PFSK-1 (cell line): Measurements from ENCODE around the gene ZYX.

ENCODE experiments used
- FOXP2 ChIP-seq: optimal IDR thresholded peaks from 2 replicates; pipeline ENCODE3; 2011; ENCODE audit warnings: borderline replicate concordance, control low read depth, inconsistent platforms; ENCODE audit not compliant: insufficient read depth; ENCODE audit errors: extremely low read length, extremely low read depth
- POLR2AphosphoS5 ChIP-seq: IDR thresholded peaks from 2 replicates; pipeline ENCODE4 v1.6.1; 2012; ENCODE audit warnings: low read depth, mild to moderate bottlenecking, control low read depth, low read length, moderate library complexity
- SIN3A ChIP-seq: IDR thresholded peaks from 2 replicates; pipeline ENCODE4 v1.6.1; 2012; ENCODE audit warnings: mild to moderate bottlenecking, low read length, moderate library complexity, borderline replicate concordance; ENCODE audit not compliant: insufficient read depth
- TAF1 ChIP-seq: IDR thresholded peaks from 2 replicates; pipeline ENCODE4 v1.6.1; 2012; ENCODE audit warnings: low read length, control low read depth, borderline replicate concordance; ENCODE audit not compliant: insufficient read depth
- TF ChIP-seq, protein P1 (sequence below), 2 experiments: IDR thresholded peaks; 2 replicates each; pipeline versions ENCODE4 v1.6.1 to v1.8.0; 2011 to 2012; ENCODE audit warnings: low read depth in 2 of 2, low read length in 2 of 2, control low read depth in 1 of 2, inconsistent platforms in 1 of 2, mild to moderate bottlenecking in 1 of 2, moderate library complexity in 1 of 2; ENCODE audit not compliant: insufficient read depth in 1 of 2

The ZYX gene

DNA sequence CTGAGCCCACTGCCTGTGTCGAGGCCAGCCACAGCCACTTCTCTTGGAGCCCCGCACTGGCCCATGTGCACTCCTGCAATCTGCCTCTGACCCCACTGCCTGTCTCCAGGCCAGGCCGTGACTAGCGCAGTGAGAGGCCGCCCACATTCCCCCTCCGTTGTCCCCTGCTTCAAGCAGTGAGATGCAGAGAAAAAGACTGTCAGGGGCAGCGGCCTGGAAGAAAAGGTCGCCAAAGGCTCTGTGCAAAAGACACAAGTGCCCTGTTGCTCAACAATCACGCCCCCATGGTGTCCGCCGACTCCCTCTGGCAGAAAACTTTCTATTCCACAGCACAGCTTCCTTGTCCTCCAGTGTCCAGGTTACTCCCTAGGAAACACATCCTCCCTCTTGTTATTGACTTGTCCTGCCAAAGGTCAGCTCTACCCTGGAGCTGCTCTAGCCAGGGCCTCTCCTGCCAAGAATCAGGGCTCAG is 28.6 kb upstream of the ZYX start:
- TF ChIP-seq TAF1 = no peak
- no peak for TF ChIP-seq FOXP2
- TF ChIP-seq SIN3A = no peak
- no peak for TF ChIP-seq POLR2AphosphoS5
- TF ChIP-seq, protein P1, sequence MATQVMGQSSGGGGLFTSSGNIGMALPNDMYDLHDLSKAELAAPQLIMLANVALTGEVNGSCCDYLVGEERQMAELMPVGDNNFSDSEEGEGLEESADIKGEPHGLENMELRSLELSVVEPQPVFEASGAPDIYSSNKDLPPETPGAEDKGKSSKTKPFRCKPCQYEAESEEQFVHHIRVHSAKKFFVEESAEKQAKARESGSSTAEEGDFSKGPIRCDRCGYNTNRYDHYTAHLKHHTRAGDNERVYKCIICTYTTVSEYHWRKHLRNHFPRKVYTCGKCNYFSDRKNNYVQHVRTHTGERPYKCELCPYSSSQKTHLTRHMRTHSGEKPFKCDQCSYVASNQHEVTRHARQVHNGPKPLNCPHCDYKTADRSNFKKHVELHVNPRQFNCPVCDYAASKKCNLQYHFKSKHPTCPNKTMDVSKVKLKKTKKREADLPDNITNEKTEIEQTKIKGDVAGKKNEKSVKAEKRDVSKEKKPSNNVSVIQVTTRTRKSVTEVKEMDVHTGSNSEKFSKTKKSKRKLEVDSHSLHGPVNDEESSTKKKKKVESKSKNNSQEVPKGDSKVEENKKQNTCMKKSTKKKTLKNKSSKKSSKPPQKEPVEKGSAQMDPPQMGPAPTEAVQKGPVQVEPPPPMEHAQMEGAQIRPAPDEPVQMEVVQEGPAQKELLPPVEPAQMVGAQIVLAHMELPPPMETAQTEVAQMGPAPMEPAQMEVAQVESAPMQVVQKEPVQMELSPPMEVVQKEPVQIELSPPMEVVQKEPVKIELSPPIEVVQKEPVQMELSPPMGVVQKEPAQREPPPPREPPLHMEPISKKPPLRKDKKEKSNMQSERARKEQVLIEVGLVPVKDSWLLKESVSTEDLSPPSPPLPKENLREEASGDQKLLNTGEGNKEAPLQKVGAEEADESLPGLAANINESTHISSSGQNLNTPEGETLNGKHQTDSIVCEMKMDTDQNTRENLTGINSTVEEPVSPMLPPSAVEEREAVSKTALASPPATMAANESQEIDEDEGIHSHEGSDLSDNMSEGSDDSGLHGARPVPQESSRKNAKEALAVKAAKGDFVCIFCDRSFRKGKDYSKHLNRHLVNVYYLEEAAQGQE (IDR thresholded peaks at IDR 0.05; ENCODE audit: insufficient read depth in 1 of 2, low read depth in 2 of 2, low read length in 2 of 2) = no peak

- TF ChIP-seq, protein P1 (IDR thresholded peaks at IDR 0.05; ENCODE audit: insufficient read depth in 1 of 2, low read depth in 2 of 2, low read length in 2 of 2) = no peak
- no peak for TF ChIP-seq TAF1
- TF ChIP-seq POLR2AphosphoS5 = no peak
- no peak for TF ChIP-seq FOXP2
- no peak for TF ChIP-seq SIN3A
Measured at GRCh38 chr7:143354376-143354775, 26.8 kb upstream of the ZYX start.

DNA sequence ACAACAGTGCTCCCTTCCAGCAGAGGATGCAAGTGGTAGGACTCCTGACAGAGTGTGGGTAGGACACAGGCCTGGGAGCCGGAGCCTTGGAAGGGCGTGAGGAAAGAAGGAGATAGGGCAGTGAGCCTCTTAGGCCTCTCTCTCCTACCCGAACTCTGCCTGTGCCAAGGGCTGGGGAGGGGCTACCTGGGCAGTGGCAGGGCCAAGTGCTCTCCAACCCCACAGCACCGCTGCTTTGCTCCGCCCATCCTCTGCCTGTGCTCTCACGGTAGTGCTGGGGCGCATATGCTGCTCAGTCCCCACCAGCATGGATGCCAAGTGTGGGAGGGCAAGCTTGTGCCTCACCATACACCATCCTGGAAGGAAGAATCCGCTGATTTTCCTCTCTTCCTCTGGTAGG is 26.2 kb upstream of the ZYX start:
- TF ChIP-seq TAF1 (no peak), FOXP2 (no peak), POLR2AphosphoS5 (no peak), SIN3A (no peak)
- TF ChIP-seq, protein P1 (IDR thresholded peaks at IDR 0.05; ENCODE audit: insufficient read depth in 1 of 2, low read depth in 2 of 2, low read length in 2 of 2) = no peak

GRCh38 chr7:143355450-143356385 is 25.4 kb upstream of the ZYX start:
- TF ChIP-seq, protein P1 (IDR thresholded peaks at IDR 0.05; ENCODE audit: insufficient read depth in 1 of 2, low read depth in 2 of 2, low read length in 2 of 2) = no peak
